A549 (cell line): ENCODE data around the gene GRHL1.

Experiments
- BHLHE40 ChIP-seq: IDR thresholded peaks from 2 replicates; pipeline ENCODE4 v1.6.1; 2012; ENCODE audit warnings: low read depth, low read length, inconsistent platforms
- SMC3 ChIP-seq: fragments of >200 bp; sonication (Bioruptor Twin); formaldehyde crosslinking; IDR thresholded peaks from 3 replicates; pipeline ENCODE4 v1.6.1; 2018; ENCODE audit warnings: inconsistent platforms

DNA sequence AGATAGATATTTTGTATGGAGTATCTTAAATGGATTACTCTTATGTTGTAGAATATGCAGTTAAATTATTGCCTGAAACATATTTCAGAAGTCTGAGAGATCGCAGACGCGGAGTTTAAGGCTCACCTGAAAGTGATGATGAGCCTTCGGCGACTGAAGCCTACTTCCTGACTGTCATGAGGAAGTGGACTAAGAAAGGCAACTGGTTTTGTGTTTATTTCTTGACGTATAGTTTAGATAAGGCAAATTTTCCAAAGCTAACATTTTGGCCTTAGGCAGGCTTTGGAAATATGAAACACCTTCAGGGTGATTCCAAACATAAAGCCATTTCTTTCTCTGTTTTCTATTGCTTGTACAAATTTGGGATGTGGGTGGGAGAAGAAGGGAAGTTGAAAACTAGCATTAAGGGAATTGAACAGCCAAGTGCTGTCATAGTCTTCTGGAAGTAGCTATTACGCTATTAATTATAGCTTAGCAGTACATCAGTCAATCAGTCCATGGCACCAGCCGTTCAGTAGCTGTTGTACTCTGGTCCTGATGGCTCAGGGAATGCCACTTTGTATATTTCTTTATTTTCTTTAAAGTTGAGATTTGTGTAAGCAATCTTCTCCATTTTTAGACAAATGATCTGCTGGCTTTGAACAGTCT lies 1.5 kb downstream of the GRHL1 start:
- TF ChIP-seq SMC3 (no peak), BHLHE40 (no peak)
